WTC11 (cell line): Measurements from ENCODE around the gene PRC1. TPM values are rescaled to one million over a fixed set of nuclear protein-coding genes. Genes with fewer than 3 reads are reported as not detected.

Source experiments
- ATF1 ChIP-seq: sonication (generic); formaldehyde crosslinking; IDR thresholded peaks from 2 replicates; pipeline ENCODE4 v1.8.1; 2023; ENCODE audit warnings: mild to moderate bottlenecking, moderate library complexity, missing genetic modification reagents
- CBFB ChIP-seq: sonication (generic); formaldehyde crosslinking; IDR thresholded peaks from 2 replicates; pipeline ENCODE4 v1.8.1; 2022; ENCODE audit warnings: mild to moderate bottlenecking, low read depth, missing genetic modification reagents
- CREB1 ChIP-seq: sonication (generic); formaldehyde crosslinking; IDR thresholded peaks from 2 replicates; pipeline ENCODE4 v1.8.0; 2023; ENCODE audit warnings: mild to moderate bottlenecking, missing genetic modification reagents
- ELF4 ChIP-seq: sonication (generic); formaldehyde crosslinking; IDR thresholded peaks from 2 replicates; pipeline ENCODE4 v1.8.1; 2022; ENCODE audit warnings: low read depth, mild to moderate bottlenecking, moderate library complexity, missing genetic modification reagents
- ESRRA ChIP-seq: sonication (generic); formaldehyde crosslinking; IDR thresholded peaks from 2 replicates; pipeline ENCODE4 v1.8.1; 2022; ENCODE audit warnings: mild to moderate bottlenecking, missing genetic modification reagents, borderline replicate concordance
- FOXK1 ChIP-seq: sonication (generic); formaldehyde crosslinking; IDR thresholded peaks from 2 replicates; pipeline ENCODE4 v1.8.0; 2022; ENCODE audit warnings: mild to moderate bottlenecking, moderate library complexity, missing genetic modification reagents
- FOXP1 ChIP-seq: sonication (generic); formaldehyde crosslinking; IDR thresholded peaks from 2 replicates; pipeline ENCODE4 v1.8.0; 2022; ENCODE audit warnings: missing genetic modification reagents, mild to moderate bottlenecking, moderate library complexity, borderline replicate concordance
- JUN ChIP-seq: sonication (generic); formaldehyde crosslinking; IDR thresholded peaks from 2 replicates; pipeline ENCODE4 v1.8.0; 2023; ENCODE audit warnings: mild to moderate bottlenecking, missing genetic modification reagents
- NFATC4 ChIP-seq: fragments of 250-450 bp; sonication (Bioruptor Pico); IDR thresholded peaks from 2 replicates; pipeline ENCODE4 v1.9.0; 2021; ENCODE audit warnings: mild to moderate bottlenecking
- NFE2L1 ChIP-seq: sonication (generic); formaldehyde crosslinking; IDR thresholded peaks from 2 replicates; pipeline ENCODE4 v1.8.1; 2023; ENCODE audit warnings: missing genetic modification reagents
- PRRX2 ChIP-seq: fragments of 250-450 bp; sonication (Bioruptor Pico); IDR thresholded peaks from 2 replicates; pipeline ENCODE4 v1.8.0; 2021; ENCODE audit warnings: mild to moderate bottlenecking
- RORB ChIP-seq: fragments of 250-450 bp; sonication (Bioruptor Pico); IDR thresholded peaks from 2 replicates; pipeline ENCODE4 v1.9.0; 2021; ENCODE audit warnings: mild to moderate bottlenecking
- SP1 ChIP-seq: sonication (generic); formaldehyde crosslinking; conservative IDR thresholded peaks from 2 replicates; pipeline ENCODE4 v1.8.1; 2022; ENCODE audit warnings: missing genetic modification reagents
- ZNF121 ChIP-seq: sonication (generic); formaldehyde crosslinking; IDR thresholded peaks from 2 replicates; pipeline ENCODE4 v1.8.0; 2023; ENCODE audit warnings: missing genetic modification reagents
- ZNF396 ChIP-seq: fragments of 250-450 bp; sonication (Bioruptor Pico); IDR thresholded peaks from 2 replicates; pipeline ENCODE4 v1.8.0; 2021; ENCODE audit warnings: mild to moderate bottlenecking, moderate library complexity, borderline replicate concordance
- total RNA-seq: library from RNA; stranded (reverse); gene quantifications from 3 replicates; pipeline ENCODE4 v1.2.3, GENCODE V29; 2021
- TF ChIP-seq, protein P1 (sequence below): sonication (generic); formaldehyde crosslinking; IDR thresholded peaks from 2 replicates; pipeline ENCODE4 v1.8.1; 2023; ENCODE audit warnings: mild to moderate bottlenecking, moderate library complexity, missing genetic modification reagents
- TF ChIP-seq, protein P2 (sequence below): fragments of 250-450 bp; sonication (Bioruptor Pico); IDR thresholded peaks from 2 replicates; pipeline ENCODE4 v2.1.2; 2022; ENCODE audit warnings: mild to moderate bottlenecking, moderate library complexity
- TF ChIP-seq, protein P3 (sequence below): sonication (generic); formaldehyde crosslinking; IDR thresholded peaks from 2 replicates; pipeline ENCODE4 v1.8.0; 2022; ENCODE audit warnings: mild to moderate bottlenecking, missing genetic modification reagents
- TF ChIP-seq, protein P4 (sequence below): sonication (generic); formaldehyde crosslinking; IDR thresholded peaks from 2 replicates; pipeline ENCODE4 v1.8.1; 2023; ENCODE audit warnings: mild to moderate bottlenecking, missing genetic modification reagents, moderate library complexity
- TF ChIP-seq, protein P5 (sequence below): sonication (generic); formaldehyde crosslinking; IDR thresholded peaks from 2 replicates; pipeline ENCODE4 v1.8.1; 2023; ENCODE audit warnings: mild to moderate bottlenecking, missing genetic modification reagents, moderate library complexity
- TF ChIP-seq, protein P6 (sequence below): fragments of 200-600 bp; IDR thresholded peaks from 2 replicates; pipeline ENCODE4 v1.8.0; 2022; ENCODE audit warnings: antibody characterized with exemption
- TF ChIP-seq, protein P7 (sequence below): sonication (generic); formaldehyde crosslinking; IDR thresholded peaks from 2 replicates; pipeline ENCODE4 v1.8.1; 2022; ENCODE audit warnings: mild to moderate bottlenecking, moderate library complexity, missing genetic modification reagents
- TF ChIP-seq, protein P8 (sequence below): sonication (generic); formaldehyde crosslinking; IDR thresholded peaks from 2 replicates; pipeline ENCODE4 v1.8.0; 2022; ENCODE audit warnings: mild to moderate bottlenecking, missing genetic modification reagents
- TF ChIP-seq, protein P9 (sequence below): sonication (generic); formaldehyde crosslinking; IDR thresholded peaks from 2 replicates; pipeline ENCODE4 v1.8.0; 2022; ENCODE audit warnings: mild to moderate bottlenecking, missing genetic modification reagents
- TF ChIP-seq, protein P10 (sequence below): sonication (generic); formaldehyde crosslinking; IDR thresholded peaks from 2 replicates; pipeline ENCODE4 v1.8.0; 2023; ENCODE audit warnings: missing genetic modification reagents

The PRC1 gene
- total RNA-seq, 1 experiment from 2014 or later, result 130 TPM

DNA sequence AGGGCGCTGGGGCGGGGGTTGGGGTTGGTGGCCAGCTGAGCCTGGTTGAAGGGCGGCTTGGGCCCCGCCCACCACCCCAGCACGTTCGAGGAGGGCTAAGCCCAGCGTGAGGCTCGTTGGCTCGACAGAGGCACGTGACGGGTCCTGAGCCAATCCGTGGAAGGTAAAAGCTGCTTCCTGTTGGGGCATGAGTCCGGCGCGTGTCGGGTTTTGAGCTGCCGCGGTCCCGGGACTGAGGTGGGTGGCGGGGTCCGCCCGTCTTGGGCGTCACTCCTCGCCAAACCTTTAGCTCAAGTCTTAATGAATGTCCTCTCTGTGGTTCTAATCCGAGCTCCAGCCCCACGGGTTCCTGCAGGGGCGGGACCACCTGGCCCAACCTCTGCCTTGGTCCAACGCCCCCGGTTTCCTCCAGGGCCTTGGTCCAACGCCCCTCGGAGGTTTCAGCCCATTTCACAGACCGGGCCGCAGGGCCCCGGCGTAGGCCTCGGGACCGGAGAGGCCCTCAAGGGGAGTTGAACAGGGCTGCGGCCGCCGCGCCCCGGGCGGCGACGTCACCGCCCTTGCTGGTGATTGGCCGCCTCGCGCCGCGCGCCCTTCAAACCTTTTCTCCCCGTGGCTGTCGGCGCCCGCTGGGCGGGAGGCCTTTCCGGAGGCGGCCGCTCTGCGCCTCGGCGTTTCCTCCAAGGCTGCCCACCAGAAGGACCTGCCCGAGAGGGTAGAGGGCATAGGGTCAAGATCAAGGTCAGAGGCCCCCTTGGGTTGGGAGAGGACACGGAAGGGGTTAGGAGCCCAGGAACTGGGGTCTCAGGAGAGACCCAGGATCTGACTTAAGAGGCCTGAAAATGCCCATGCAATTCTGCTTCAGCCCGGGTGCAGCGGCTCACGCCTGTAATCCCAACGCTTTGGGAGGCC lies 39.4 kb downstream of the PRC1 start, which contains the start of gene RCCD1 (continued):
- TF ChIP-seq, protein P1, sequence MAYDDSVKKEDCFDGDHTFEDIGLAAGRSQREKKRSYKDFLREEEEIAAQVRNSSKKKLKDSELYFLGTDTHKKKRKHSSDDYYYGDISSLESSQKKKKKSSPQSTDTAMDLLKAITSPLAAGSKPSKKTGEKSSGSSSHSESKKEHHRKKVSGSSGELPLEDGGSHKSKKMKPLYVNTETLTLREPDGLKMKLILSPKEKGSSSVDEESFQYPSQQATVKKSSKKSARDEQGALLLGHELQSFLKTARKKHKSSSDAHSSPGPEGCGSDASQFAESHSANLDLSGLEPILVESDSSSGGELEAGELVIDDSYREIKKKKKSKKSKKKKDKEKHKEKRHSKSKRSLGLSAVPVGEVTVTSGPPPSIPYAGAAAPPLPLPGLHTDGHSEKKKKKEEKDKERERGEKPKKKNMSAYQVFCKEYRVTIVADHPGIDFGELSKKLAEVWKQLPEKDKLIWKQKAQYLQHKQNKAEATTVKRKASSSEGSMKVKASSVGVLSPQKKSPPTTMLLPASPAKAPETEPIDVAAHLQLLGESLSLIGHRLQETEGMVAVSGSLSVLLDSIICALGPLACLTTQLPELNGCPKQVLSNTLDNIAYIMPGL (CRISPR knock-in tag), result peak; percentile 89
- TF ChIP-seq, protein P2, sequence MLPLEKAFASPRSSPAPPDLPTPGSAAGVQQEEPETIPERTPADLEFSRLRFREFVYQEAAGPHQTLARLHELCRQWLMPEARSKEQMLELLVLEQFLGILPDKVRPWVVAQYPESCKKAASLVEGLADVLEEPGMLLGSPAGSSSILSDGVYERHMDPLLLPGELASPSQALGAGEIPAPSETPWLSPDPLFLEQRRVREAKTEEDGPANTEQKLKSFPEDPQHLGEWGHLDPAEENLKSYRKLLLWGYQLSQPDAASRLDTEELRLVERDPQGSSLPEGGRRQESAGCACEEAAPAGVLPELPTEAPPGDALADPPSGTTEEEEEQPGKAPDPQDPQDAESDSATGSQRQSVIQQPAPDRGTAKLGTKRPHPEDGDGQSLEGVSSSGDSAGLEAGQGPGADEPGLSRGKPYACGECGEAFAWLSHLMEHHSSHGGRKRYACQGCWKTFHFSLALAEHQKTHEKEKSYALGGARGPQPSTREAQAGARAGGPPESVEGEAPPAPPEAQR, result no peak
- 0 out of 2 replicates have a peak, but pooled peaks have one; percentile 70 for TF ChIP-seq ATF1 (CRISPR knock-in tag)
- TF ChIP-seq NFATC4 (CRISPR knock-in tag), result no peak
- TF ChIP-seq, protein P3, sequence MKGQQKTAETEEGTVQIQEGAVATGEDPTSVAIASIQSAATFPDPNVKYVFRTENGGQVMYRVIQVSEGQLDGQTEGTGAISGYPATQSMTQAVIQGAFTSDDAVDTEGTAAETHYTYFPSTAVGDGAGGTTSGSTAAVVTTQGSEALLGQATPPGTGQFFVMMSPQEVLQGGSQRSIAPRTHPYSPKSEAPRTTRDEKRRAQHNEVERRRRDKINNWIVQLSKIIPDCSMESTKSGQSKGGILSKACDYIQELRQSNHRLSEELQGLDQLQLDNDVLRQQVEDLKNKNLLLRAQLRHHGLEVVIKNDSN (CRISPR knock-in tag), result peak; percentile 98
- peak; percentile 90; the same call in 1 of the 2 replicates for TF ChIP-seq FOXP1 (CRISPR knock-in tag)
- TF ChIP-seq SP1 (CRISPR knock-in tag), result peak; percentile 53
- TF ChIP-seq, protein P4, sequence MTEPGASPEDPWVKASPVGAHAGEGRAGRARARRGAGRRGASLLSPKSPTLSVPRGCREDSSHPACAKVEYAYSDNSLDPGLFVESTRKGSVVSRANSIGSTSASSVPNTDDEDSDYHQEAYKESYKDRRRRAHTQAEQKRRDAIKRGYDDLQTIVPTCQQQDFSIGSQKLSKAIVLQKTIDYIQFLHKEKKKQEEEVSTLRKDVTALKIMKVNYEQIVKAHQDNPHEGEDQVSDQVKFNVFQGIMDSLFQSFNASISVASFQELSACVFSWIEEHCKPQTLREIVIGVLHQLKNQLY, result 0 out of 2 replicates have a peak, but pooled peaks have one; percentile 77
- TF ChIP-seq, protein P5, sequence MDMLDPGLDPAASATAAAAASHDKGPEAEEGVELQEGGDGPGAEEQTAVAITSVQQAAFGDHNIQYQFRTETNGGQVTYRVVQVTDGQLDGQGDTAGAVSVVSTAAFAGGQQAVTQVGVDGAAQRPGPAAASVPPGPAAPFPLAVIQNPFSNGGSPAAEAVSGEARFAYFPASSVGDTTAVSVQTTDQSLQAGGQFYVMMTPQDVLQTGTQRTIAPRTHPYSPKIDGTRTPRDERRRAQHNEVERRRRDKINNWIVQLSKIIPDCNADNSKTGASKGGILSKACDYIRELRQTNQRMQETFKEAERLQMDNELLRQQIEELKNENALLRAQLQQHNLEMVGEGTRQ, result peak; percentile 98
- TF ChIP-seq ELF4 (CRISPR knock-in tag), result 0 out of 2 replicates have a peak, but pooled peaks have one; percentile 58
- no peak for TF ChIP-seq JUN (CRISPR knock-in tag)
- peak; percentile 79; the same call in 1 of the 2 replicates for TF ChIP-seq FOXK1
- TF ChIP-seq CBFB (CRISPR knock-in tag), result no peak
- TF ChIP-seq CREB1 (CRISPR knock-in tag), result no peak
- TF ChIP-seq, protein P6, sequence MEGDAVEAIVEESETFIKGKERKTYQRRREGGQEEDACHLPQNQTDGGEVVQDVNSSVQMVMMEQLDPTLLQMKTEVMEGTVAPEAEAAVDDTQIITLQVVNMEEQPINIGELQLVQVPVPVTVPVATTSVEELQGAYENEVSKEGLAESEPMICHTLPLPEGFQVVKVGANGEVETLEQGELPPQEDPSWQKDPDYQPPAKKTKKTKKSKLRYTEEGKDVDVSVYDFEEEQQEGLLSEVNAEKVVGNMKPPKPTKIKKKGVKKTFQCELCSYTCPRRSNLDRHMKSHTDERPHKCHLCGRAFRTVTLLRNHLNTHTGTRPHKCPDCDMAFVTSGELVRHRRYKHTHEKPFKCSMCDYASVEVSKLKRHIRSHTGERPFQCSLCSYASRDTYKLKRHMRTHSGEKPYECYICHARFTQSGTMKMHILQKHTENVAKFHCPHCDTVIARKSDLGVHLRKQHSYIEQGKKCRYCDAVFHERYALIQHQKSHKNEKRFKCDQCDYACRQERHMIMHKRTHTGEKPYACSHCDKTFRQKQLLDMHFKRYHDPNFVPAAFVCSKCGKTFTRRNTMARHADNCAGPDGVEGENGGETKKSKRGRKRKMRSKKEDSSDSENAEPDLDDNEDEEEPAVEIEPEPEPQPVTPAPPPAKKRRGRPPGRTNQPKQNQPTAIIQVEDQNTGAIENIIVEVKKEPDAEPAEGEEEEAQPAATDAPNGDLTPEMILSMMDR, result no peak
- peak; percentile 86; the same call in 1 of the 2 replicates for TF ChIP-seq ZNF121 (CRISPR knock-in tag)
- peak; percentile 54; the same call in 1 of the 2 replicates for TF ChIP-seq NFE2L1 (CRISPR knock-in tag)
- peak; percentile 85 for TF ChIP-seq ESRRA (CRISPR knock-in tag)
- TF ChIP-seq ZNF396 (CRISPR knock-in tag), result no peak
- TF ChIP-seq PRRX2 (CRISPR knock-in tag), result peak; percentile 61
- TF ChIP-seq, protein P7, sequence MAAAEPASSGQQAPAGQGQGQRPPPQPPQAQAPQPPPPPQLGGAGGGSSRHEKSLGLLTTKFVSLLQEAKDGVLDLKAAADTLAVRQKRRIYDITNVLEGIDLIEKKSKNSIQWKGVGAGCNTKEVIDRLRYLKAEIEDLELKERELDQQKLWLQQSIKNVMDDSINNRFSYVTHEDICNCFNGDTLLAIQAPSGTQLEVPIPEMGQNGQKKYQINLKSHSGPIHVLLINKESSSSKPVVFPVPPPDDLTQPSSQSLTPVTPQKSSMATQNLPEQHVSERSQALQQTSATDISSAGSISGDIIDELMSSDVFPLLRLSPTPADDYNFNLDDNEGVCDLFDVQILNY (CRISPR knock-in tag), result peak; percentile 50; the same call in 1 of the 2 replicates
- TF ChIP-seq, protein P8, sequence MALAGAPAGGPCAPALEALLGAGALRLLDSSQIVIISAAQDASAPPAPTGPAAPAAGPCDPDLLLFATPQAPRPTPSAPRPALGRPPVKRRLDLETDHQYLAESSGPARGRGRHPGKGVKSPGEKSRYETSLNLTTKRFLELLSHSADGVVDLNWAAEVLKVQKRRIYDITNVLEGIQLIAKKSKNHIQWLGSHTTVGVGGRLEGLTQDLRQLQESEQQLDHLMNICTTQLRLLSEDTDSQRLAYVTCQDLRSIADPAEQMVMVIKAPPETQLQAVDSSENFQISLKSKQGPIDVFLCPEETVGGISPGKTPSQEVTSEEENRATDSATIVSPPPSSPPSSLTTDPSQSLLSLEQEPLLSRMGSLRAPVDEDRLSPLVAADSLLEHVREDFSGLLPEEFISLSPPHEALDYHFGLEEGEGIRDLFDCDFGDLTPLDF (CRISPR knock-in tag), result no peak
- TF ChIP-seq, protein P9, sequence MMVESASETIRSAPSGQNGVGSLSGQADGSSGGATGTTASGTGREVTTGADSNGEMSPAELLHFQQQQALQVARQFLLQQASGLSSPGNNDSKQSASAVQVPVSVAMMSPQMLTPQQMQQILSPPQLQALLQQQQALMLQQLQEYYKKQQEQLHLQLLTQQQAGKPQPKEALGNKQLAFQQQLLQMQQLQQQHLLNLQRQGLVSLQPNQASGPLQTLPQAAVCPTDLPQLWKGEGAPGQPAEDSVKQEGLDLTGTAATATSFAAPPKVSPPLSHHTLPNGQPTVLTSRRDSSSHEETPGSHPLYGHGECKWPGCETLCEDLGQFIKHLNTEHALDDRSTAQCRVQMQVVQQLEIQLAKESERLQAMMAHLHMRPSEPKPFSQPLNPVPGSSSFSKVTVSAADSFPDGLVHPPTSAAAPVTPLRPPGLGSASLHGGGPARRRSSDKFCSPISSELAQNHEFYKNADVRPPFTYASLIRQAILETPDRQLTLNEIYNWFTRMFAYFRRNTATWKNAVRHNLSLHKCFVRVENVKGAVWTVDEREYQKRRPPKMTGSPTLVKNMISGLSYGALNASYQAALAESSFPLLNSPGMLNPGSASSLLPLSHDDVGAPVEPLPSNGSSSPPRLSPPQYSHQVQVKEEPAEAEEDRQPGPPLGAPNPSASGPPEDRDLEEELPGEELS (CRISPR knock-in tag), result peak; percentile 79; the same call in 1 of the 2 replicates
- TF ChIP-seq RORB (CRISPR knock-in tag), result no peak
- TF ChIP-seq, protein P10, sequence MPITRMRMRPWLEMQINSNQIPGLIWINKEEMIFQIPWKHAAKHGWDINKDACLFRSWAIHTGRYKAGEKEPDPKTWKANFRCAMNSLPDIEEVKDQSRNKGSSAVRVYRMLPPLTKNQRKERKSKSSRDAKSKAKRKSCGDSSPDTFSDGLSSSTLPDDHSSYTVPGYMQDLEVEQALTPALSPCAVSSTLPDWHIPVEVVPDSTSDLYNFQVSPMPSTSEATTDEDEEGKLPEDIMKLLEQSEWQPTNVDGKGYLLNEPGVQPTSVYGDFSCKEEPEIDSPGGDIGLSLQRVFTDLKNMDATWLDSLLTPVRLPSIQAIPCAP (CRISPR knock-in tag), result no peak
